MM.1S (cell line): ENCODE data around the gene SPINK9.

Experiments used
- EZH2 ChIP-seq: fragments of 300-600 bp; sonication (generic); optimal IDR thresholded peaks from 2 replicates; pipeline ENCODE3; 2017; ENCODE audit warnings: low read depth, mild to moderate bottlenecking, antibody characterized with exemption, low read length, mixed read lengths
- TF ChIP-seq, protein P1 (sequence below): fragments of 300-600 bp; sonication (generic); IDR thresholded peaks from 2 replicates; pipeline ENCODE4 v1.5.1; 2016; ENCODE audit warnings: antibody characterized with exemption, low read length, mixed read lengths

DNA sequence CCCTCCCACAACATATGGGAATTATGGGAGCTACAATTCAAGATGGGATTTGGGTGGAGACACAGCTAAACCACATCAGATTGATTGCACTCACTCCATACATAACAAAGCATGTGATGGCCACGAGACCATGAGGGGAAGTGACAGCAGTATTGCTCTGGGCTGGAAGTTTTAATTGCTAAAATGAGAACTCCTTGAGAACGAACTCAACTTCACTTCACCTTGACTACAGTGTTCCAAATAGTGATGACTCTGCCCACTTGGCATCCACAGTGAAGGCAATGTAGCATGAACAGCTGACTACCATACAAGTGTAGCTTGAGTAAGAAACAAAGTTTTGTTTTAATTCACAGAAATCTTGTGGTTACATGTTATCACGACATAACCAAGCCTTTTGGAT is 23.9 kb upstream of the SPINK9 start:
- TF ChIP-seq, protein P1, sequence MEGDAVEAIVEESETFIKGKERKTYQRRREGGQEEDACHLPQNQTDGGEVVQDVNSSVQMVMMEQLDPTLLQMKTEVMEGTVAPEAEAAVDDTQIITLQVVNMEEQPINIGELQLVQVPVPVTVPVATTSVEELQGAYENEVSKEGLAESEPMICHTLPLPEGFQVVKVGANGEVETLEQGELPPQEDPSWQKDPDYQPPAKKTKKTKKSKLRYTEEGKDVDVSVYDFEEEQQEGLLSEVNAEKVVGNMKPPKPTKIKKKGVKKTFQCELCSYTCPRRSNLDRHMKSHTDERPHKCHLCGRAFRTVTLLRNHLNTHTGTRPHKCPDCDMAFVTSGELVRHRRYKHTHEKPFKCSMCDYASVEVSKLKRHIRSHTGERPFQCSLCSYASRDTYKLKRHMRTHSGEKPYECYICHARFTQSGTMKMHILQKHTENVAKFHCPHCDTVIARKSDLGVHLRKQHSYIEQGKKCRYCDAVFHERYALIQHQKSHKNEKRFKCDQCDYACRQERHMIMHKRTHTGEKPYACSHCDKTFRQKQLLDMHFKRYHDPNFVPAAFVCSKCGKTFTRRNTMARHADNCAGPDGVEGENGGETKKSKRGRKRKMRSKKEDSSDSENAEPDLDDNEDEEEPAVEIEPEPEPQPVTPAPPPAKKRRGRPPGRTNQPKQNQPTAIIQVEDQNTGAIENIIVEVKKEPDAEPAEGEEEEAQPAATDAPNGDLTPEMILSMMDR: no peak
- TF ChIP-seq EZH2: no peak
